Mesenchymal stem cell (in vitro differentiated cells and primary cell): ENCODE data around the gene TFAP2E.

Source experiments
- DNase-seq: peaks from one replicate; pipeline ENCODE4 v3.0.0-alpha.2; 2013
- H2AFZ ChIP-seq: one replicate; pipeline ENCODE4 v1.6.1; 2013; ENCODE audit warnings: low read depth, mild to moderate bottlenecking, control low read depth, inconsistent platforms, low read length, moderate library complexity
- H2AK5ac ChIP-seq: 2 replicates; pipeline ENCODE4 v1.6.1; 2013; ENCODE audit warnings: low read length, moderate library complexity, mild to moderate bottlenecking, inconsistent platforms; ENCODE audit not compliant: severe bottlenecking
- H2BK120ac ChIP-seq: one replicate; pipeline ENCODE4 v1.6.1; 2013; ENCODE audit warnings: low read depth, mild to moderate bottlenecking, inconsistent platforms, low read length, moderate library complexity
- H2BK12ac ChIP-seq, 2 experiments: one replicate each; pipeline ENCODE4 v1.6.1; 2013; ENCODE audit warnings: inconsistent platforms in 2 of 2, low read length in 2 of 2, mild to moderate bottlenecking in 2 of 2, moderate library complexity in 2 of 2, control low read depth in 1 of 2
- H2BK15ac ChIP-seq: one replicate; pipeline ENCODE4 v1.6.1; 2013; ENCODE audit warnings: mild to moderate bottlenecking, low read depth, inconsistent platforms; ENCODE audit not compliant: poor library complexity, severe bottlenecking
- H2BK5ac ChIP-seq: 2 replicates; pipeline ENCODE4 v1.6.1; 2013; ENCODE audit warnings: low read depth, mild to moderate bottlenecking, low read length, control low read depth, inconsistent platforms; ENCODE audit not compliant: poor library complexity, severe bottlenecking
- H3K14ac ChIP-seq, 2 experiments: one replicate each; pipeline ENCODE4 v1.6.1; 2013; ENCODE audit warnings: inconsistent platforms in 2 of 2, low read length in 2 of 2, control low read depth in 1 of 2, mild to moderate bottlenecking in 1 of 2, moderate library complexity in 1 of 2
- H3K18ac ChIP-seq, 2 experiments: one replicate each; pipeline ENCODE4 v1.6.1; 2013; ENCODE audit warnings: inconsistent platforms in 2 of 2, low read length in 2 of 2, control low read depth in 1 of 2, low read depth in 1 of 2, mild to moderate bottlenecking in 1 of 2
- H3K23ac ChIP-seq, 2 experiments: one replicate each; pipeline ENCODE4 v1.6.1; 2013; ENCODE audit warnings: inconsistent platforms in 2 of 2, low read length in 2 of 2, mild to moderate bottlenecking in 2 of 2, moderate library complexity in 2 of 2, control low read depth in 1 of 2
- H3K27ac ChIP-seq: 2 replicates; pipeline ENCODE4 v1.5.1; 2013; ENCODE audit warnings: mild to moderate bottlenecking, moderate library complexity, low read length, control low read depth, inconsistent platforms; ENCODE audit not compliant: poor library complexity, severe bottlenecking
- H3K27me3 ChIP-seq, 2 experiments: 2 replicates each; pipeline versions ENCODE4 v1.6.1 to v1.7.0; 2013; ENCODE audit warnings: low read length in 2 of 2, mild to moderate bottlenecking in 2 of 2, moderate library complexity in 2 of 2, control low read depth in 1 of 2, inconsistent platforms in 1 of 2; ENCODE audit not compliant: control insufficient read depth in 1 of 2, insufficient read depth in 1 of 2
- H3K36me3 ChIP-seq, 2 experiments: 2 replicates each; pipeline versions ENCODE4 v1.6.1 to v1.7.0; 2013; ENCODE audit warnings: low read length in 2 of 2, control low read depth in 1 of 2, inconsistent platforms in 1 of 2, low read depth in 1 of 2, mild to moderate bottlenecking in 1 of 2; ENCODE audit not compliant: insufficient read depth in 2 of 2, control insufficient read depth in 1 of 2
- H3K4ac ChIP-seq, 2 experiments: one replicate each; pipeline ENCODE4 v1.6.1; 2013; ENCODE audit warnings: inconsistent platforms in 2 of 2, low read length in 2 of 2, mild to moderate bottlenecking in 2 of 2, moderate library complexity in 2 of 2, control low read depth in 1 of 2, low read depth in 1 of 2
- H3K4me1 ChIP-seq: 2 replicates; pipeline ENCODE4 v1.6.1; 2013; ENCODE audit warnings: low read depth, low read length, control low read depth; ENCODE audit not compliant: control insufficient read depth, insufficient read depth
- H3K4me2 ChIP-seq: 2 replicates; pipeline ENCODE4 v1.6.1; 2013; ENCODE audit warnings: low read length, mild to moderate bottlenecking, inconsistent platforms; ENCODE audit not compliant: poor library complexity, severe bottlenecking
- H3K4me3 ChIP-seq, 2 experiments: 2 replicates each; pipeline versions ENCODE4 v1.5.1 to v1.7.0; 2013; ENCODE audit warnings: low read length in 2 of 2, mild to moderate bottlenecking in 2 of 2, control low read depth in 1 of 2, low read depth in 1 of 2; ENCODE audit not compliant: insufficient read depth in 1 of 2
- H3K79me1 ChIP-seq: replicated peaks from 2 replicates; pipeline ENCODE4 v1.6.1; 2013; ENCODE audit warnings: mild to moderate bottlenecking, control low read depth, low read length, inconsistent platforms; ENCODE audit not compliant: poor library complexity, severe bottlenecking
- H3K9ac ChIP-seq: 2 replicates; pipeline ENCODE4 v1.7.0; 2013; ENCODE audit warnings: mild to moderate bottlenecking, low read length, moderate library complexity
- H3K9me3 ChIP-seq: 2 replicates; pipeline ENCODE4 v1.7.0; 2013; ENCODE audit warnings: mild to moderate bottlenecking, low read length; ENCODE audit not compliant: control insufficient read depth
- H4K8ac ChIP-seq: one replicate; pipeline ENCODE4 v1.6.1; 2013; ENCODE audit warnings: inconsistent platforms, mild to moderate bottlenecking, low read length, moderate library complexity
- H4K91ac ChIP-seq: one replicate; pipeline ENCODE4 v1.6.1; 2013; ENCODE audit warnings: mild to moderate bottlenecking, low read length, inconsistent platforms
- WGBS: methylation state at CpG from one replicate; pipeline ENCODE4 v1.1.7; 2013; ENCODE audit warnings: mixed read lengths; 5-methylcytosine and 5-hydroxymethylcytosine counted together

Gene TFAP2E

GRCh38 chr1:35536556-35537162, 36.5 kb upstream of the TFAP2E start:
- Histone ChIP-seq H3K36me3 (peaks cover 1 to 10% of the 10 kb centered on the region in 2 experiments), H4K8ac (no peak overlapping the region), H3K27me3 (no peaks in the 10 kb centered on the region), H2AFZ (no peak overlapping the region), H2BK120ac (no peak overlapping the region), H3K27ac (no peak overlapping the region), H3K23ac (no peak overlapping the region), H2BK12ac (no peak overlapping the region), H4K91ac (no peak overlapping the region), H2BK5ac (no peak overlapping the region), H3K4me3 (no peak overlapping the region), H3K14ac (no peak overlapping the region), H3K18ac (no peak overlapping the region), H3K4me1 (peaks cover 10% of the 10 kb centered on the region), H3K4me2 (no peak overlapping the region), H2BK15ac (no peak overlapping the region), H3K79me1 (peaks cover 23% of the 10 kb centered on the region), H3K4ac (no peak overlapping the region), H2AK5ac (no peak overlapping the region), H3K9ac (no peak overlapping the region), H3K9me3 (no peaks in the 10 kb centered on the region)
- 94% methylated on average over 2 of the region's 2 CpGs for WGBS
- no peak for DNase-seq

GRCh38 chr1:35537806-35538205, 35.3 kb upstream of the TFAP2E start:
- 100% methylated on average over 1 of the region's 1 CpG for WGBS

DNA sequence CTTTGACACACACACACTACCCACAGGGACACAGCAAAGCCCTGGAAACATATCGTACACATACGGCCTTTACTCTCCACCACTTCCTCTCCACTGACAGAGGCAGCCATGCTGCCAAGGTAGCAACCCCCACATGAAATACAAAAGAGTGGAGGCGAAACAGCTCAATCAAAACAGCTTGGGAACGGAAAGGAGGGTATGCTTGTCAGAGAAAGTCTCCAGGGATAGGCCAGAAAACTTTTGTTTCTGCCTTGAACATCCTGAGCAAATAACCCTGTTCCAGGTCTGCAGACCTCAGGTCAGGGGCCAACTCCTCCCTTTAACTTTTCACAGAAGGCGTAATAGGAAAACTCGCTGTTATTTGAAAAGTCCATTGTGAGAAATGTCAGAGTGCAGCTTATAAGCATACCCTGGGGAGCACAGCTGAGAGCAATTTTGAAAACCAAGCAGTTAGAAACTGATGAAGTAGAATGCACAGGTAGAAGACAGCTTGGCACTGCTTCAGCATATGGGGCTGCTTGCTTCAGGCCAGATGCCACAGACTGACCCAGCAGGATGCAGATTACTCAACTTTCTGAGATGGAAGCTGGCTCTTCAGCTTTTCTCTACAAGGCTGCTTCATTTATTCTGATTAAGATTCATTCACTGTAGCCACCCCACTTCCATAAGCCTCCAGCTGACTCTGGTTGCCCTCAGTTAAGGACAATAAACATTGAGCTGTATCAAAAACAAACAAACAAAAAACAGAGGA, 33.9 kb upstream of the TFAP2E start:
- peaks cover 6 to 9% of the 10 kb centered on the region in 2 experiments for H3K36me3 ChIP-seq
- no peak overlapping the region for H4K8ac ChIP-seq
- no peak overlapping the region for H3K4ac ChIP-seq
- H2AK5ac ChIP-seq: peak overlapping the region; percentile 50
- H3K9me3 ChIP-seq: no peaks in the 10 kb centered on the region
- peak overlapping the region in 1 of 2 experiments; percentile 53 for H3K4me3 ChIP-seq
- no peak overlapping the region for H2BK12ac ChIP-seq
- H3K23ac ChIP-seq: no peak overlapping the region
- H2BK5ac ChIP-seq: no peak overlapping the region
- peaks cover 16% of the 10 kb centered on the region for H3K79me1 ChIP-seq
- no peak overlapping the region for H2BK15ac ChIP-seq
- no peak overlapping the region for H2AFZ ChIP-seq
- H3K14ac ChIP-seq: peak overlapping the region in 1 of 2 experiments; percentile 10
- peaks cover 10% of the 10 kb centered on the region for H3K4me1 ChIP-seq
- peak overlapping the region; percentile 52 for H3K27ac ChIP-seq
- no peaks in the 10 kb centered on the region for H3K27me3 ChIP-seq
- no peak overlapping the region for H2BK120ac ChIP-seq
- no peak for DNase-seq
- H3K9ac ChIP-seq: peak overlapping the region; percentile 71
- WGBS: 67% methylated on average over 6 of the region's 6 CpGs
- H3K4me2 ChIP-seq: no peak overlapping the region
- H3K18ac ChIP-seq: peak overlapping the region in 1 of 2 experiments; percentile 48
- H4K91ac ChIP-seq: no peak overlapping the region

More at GRCh38 chr1:35537806-35538205, 35.3 kb upstream of the TFAP2E start:
- Histone ChIP-seq H3K14ac (no peak overlapping the region), H3K79me1 (peaks cover 21% of the 10 kb centered on the region), H3K18ac (no peak overlapping the region), H2BK5ac (no peak overlapping the region), H3K27me3 (no peaks in the 10 kb centered on the region), H2BK120ac (no peak overlapping the region), H3K9me3 (no peaks in the 10 kb centered on the region), H3K4me3 (no peak overlapping the region), H2BK12ac (no peak overlapping the region), H3K36me3 (peaks cover 6 to 9% of the 10 kb centered on the region in 2 experiments), H3K23ac (no peak overlapping the region), H4K91ac (no peak overlapping the region), H2AFZ (no peak overlapping the region), H3K4ac (no peak overlapping the region), H2BK15ac (no peak overlapping the region), H3K27ac (no peak overlapping the region), H3K4me2 (no peak overlapping the region), H2AK5ac (no peak overlapping the region), H3K9ac (peak overlapping the region; percentile 21), H3K4me1 (peaks cover 10% of the 10 kb centered on the region), H4K8ac (no peak overlapping the region)
- DNase-seq: no peak

- Histone ChIP-seq H3K9me3 (no peaks in the 10 kb centered on the region), H2BK12ac (no peak overlapping the region), H2BK120ac (no peak overlapping the region), H3K27ac (peak overlapping the region; percentile 14), H3K4ac (no peak overlapping the region), H3K79me1 (peaks cover 14% of the 10 kb centered on the region), H3K18ac (no peak overlapping the region), H2BK5ac (no peak overlapping the region), H3K14ac (no peak overlapping the region), H2AK5ac (no peak overlapping the region), H3K4me1 (peaks cover 11% of the 10 kb centered on the region), H3K4me3 (peak overlapping the region in 1 of 2 experiments; percentile 53), H2AFZ (no peak overlapping the region), H4K8ac (no peak overlapping the region), H3K9ac (peak overlapping the region; percentile 71), H4K91ac (no peak overlapping the region), H3K27me3 (no peaks in the 10 kb centered on the region), H2BK15ac (no peak overlapping the region), H3K4me2 (no peak overlapping the region), H3K36me3 (peaks cover 7 to 12% of the 10 kb centered on the region in 2 experiments), H3K23ac (no peak overlapping the region)
- DNase-seq: peak; percentile 30
- no CpG with 5 or more reads among the region's 1 CpG for WGBS
These were observed 33.3 kb upstream of the TFAP2E start for GRCh38 chr1:35539824-35540261.
